Inferior parietal cortex (tissue), 1 donor: ENCODE results near the gene IPO13.

Source experiments
- DNase-seq: peaks from one replicate; pipeline ENCODE4 v3.0.0-alpha.2; 2016; ENCODE audit errors: extremely low spot score

IPO13 gene

GRCh38 chr1:44012404-44012803 is 65.7 kb downstream of the IPO13 start:
- no peak for DNase-seq

- no peak for DNase-seq
Measured at GRCh38 chr1:44012941-44013609, 66.3 kb downstream of the IPO13 start.

DNA sequence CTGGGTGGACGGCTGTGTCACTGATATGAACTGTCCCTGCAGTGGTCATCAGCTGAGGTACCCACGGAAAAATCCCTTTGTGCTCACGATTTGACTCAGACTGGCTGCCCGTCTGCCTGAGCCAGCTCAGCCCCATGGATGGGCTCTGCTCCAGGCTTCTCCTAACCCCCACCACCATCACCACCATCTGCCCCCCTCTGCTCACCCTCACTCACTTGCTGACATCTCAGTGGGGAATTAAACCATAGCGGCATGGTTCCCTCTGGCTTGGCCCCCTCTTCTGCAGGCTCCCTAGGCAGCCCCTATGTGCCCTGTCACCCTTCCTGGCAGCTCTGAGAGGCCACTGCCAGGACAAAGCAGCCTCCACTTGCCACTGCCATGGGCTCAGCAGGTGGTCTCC is 67.2 kb downstream of the IPO13 start:
- no peak for DNase-seq

DNA sequence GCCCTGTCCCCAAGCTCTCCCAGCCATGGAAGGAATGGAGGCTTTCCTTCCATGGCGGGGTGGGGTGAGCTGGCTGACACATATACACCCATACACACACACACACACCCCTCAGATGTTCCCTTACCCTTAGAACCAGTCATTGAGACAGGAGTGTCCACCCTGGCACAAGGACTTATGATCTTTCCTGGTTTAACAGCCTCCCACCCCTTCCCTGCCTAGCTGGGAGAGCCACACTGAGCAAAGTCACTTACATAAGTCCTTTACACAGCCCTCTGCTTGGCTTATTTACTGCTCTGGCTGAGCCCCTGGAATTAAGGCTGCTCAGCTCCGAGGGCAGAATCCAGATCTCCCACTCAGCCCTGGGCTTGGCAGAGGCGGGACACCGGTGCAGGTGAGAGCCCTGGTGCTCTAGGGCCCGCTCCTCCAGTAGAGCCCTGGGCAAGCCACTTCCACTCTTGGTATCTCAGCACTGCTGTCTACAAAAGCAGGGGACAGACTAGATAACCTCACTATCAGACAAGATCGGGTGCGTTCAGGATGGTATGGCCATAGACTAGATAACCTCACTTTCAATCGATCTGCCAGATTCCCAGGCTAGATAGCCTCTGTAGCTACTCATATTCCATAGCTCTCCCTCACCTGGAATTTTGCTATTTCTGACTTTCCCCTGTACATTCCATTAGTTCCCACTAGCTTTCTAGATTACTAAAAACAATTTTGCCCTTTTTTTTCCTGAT is 67.8 kb downstream of the IPO13 start:
- DNase-seq = no peak

DNA sequence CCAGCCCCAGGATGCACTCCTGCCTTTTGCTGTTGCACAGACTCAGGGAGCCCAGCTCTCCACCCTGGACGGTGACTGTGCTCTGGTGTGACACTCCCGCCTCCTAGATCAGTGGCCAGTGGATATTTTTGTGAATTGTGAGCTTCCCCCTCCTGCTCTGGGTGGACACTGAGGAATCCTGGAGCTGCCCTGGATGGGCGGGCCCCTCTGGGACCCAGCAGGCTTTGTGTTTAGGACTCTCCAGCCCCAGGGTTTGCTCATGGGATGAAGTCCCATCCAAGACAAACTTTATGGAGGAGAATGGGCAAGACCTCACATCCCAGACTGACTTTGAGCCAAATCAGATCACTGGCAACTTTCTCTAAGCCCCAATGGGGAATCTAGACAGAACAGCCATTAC is 68.5 kb downstream of the IPO13 start:
- no peak for DNase-seq

- DNase-seq = no peak
Measured at GRCh38 chr1:44016041-44016889, 69.5 kb downstream of the IPO13 start.

- no peak for DNase-seq
Measured at GRCh38 chr1:44016890-44017400, 70.2 kb downstream of the IPO13 start.
